GM03348 (cell line): Measurements from ENCODE around the gene B3GAT2.
A peak's percentile ranks its signal among the peaks of the same experiment; 100 is the strongest.

ENCODE experiments used
- DNase-seq: peaks from one replicate; pipeline ENCODE4 v3.0.0; 2012; ENCODE audit warnings: low spot score

B3GAT2 gene

DNA sequence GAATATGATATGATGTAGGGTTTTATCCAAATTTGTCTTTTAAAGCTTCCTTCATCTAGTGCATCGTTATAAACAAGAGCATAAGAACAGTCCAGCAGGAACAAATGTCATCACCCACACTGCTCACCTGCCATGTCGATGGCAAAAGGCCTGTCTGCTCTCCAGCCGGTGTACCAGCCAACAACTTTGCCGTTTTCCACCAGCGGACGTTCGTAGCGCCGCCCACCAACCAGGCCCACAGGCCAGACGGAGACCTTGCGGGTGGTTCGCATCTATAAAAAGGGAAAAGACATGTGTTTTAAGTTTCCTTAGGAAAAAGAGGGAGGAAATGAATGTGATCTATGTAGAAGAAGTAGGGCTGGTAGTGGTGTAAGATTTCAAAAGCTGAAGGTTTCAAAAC, 62.9 kb downstream of the B3GAT2 start:
- no peak for DNase-seq

DNA sequence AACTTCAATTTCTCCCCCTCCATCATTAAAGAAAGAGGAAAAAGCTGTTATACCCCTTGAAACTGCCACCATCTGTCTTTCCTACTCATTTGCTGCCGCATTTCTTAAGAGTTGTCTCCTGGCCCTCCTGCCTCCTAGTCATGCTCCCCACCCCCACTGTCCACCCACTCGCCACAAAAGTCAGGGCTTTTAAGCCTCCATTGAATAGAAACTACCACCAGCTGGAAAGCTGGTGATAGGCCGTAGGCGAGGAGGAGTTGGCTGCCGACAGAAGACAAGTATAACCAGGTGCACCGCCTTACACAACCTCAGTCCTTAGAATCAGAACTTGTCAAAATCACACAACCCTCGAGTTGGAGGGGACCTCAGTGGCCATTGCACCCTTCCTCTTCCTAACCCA, 67.6 kb downstream of the B3GAT2 start:
- no peak for DNase-seq

DNA sequence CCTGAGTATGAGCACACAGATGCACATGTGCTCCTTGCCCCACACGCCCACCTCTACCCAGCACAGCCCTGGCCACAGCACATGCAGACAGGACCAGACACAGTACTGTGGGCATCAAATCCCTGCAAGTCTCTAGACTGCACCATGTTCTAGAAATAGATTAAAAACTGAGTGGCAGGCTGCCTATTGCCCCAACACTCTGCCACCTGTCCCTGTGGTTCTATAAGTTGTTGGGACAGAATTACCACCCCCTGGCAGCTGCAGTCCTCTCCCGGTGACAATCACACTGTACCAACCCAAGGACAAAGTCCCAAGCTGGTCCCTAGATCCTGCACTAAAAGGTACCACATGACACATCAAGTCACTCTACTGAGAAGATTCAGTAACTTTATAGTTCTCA, 70.2 kb downstream of the B3GAT2 start:
- DNase-seq, result no peak

DNA sequence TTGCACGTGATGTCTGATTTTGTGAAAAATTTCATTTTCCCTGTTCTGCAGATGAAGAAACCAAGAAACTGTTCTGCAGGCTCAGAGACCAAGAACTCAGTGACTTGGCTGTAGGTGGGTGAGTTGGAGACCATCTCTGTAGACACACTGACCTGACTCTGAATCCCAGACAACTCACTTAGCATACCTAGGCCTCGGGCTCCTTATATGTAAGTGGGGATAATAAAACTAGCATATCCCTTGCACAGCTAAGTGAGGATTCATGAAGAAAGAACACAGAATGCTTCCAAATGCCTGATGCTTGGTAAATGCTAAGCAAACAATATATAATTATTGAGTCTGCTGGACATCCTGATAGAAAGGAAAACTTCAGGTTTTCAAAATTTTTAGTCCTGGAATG, 70.8 kb downstream of the B3GAT2 start:
- DNase-seq, result no peak

DNA sequence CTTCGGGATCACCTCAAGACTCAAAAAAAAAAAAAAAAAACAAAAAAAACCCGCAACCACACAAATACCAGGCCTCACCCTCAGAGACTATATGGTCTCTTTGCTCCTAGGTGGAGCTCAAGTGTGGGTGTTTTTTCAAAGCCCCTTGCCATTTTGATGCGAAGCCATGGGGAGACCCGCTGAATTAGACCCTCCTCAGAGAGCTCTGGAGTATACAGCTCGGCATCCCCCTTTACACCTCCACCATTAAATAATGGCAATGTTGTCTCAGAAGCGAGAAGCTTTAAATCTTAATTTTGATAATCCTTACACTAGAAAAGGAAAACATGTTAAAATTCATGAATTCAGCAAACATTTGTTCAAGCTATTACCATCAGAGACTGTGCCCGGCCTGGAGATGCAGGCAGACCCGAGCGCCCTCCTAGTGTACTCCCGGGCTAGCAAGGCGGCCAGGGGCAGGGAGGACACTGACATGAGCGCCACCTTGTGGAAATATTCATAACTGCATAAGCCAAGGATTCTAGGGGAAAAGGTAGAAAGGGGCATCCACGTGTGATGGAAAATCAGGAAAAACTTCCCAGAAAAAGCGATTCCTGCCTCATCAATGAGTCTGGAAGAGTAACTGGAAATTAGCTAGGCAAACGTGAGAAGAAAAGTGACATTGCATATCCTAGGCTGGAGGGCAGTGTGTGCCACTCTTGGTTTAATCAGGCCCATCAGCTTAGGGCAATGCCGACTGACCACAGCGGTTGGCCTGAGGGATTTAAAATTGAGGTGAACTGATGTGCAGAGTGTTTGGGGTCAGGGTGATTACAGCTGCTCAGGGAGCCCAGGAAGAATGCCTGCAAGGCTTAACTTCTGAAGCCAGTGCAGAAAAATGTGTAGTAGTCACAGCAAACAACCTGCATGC, 72.5 kb downstream of the B3GAT2 start:
- DNase-seq, result peak; percentile 92

DNA sequence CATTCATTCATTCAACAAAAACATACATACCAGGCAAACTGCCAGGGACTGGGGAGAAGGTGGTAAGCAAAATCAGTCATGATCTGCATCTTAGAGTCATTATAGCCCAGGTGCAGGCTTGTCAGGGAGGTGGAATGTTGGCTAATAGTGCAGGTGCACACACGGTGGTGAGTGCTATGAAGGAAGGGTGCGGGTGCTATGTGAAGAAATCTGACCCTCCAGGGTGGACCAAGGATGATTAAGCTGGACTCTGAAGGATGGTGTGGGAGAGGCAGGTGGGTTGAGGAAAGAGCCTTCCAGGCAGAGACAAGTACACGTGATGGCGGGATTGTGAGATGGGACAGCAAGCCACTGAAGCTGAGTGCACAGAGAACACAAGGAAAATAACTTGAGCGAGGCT, 77.4 kb downstream of the B3GAT2 start:
- DNase-seq, result no peak

DNA sequence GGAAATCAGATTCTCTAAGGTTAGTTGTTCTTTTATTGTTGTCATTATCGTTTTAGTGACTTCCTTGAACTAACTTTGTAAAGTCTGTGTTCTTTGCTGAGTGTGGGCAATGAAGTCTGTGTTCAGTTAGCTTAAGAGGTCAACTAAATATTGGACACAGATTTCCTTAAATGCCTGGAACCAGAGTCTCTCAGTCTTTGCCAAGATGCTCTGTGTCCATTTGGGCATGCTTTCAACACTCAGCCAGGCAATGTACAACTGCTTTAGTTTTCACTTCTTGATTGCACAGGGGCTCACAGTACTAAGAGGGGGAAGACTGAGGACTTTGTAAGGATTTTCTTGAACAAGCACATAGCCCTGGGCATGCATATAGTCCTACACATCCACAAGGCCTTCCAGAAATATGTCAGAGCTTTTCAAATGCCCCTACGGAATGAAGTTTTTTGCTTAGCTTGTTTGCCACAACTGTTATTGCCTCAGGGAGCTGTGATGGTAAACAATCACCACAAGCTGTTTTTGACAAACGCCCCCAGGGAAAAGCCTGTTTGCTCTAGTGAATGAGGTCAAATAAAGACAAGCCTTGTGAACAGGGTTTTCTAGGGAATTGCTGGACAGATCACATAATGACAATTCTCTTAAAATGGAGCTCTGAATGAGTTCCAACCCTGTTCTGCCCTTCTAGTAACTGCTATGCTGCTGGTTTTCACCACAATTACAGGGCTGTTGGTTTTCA, 82.5 kb downstream of the B3GAT2 start:
- no peak for DNase-seq

DNA sequence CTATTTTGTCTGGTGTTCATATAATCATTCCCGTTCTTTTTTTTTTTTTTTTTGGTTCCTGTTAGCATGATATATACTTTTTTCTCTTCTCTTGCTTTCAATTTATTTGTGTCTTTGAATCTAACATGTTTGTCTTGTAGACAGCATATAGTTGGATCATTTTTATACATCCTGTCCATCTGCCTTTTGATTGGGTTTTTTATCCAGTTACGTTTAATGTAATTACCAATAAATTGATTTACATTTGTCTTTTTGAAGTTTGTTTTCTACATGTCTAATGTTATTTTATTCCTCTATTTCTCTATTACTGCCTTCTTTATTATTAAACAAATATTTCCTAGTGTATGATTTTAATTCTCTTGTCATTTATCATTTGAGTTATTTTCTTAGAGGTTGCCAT, 84.4 kb downstream of the B3GAT2 start:
- DNase-seq, result no peak

DNA sequence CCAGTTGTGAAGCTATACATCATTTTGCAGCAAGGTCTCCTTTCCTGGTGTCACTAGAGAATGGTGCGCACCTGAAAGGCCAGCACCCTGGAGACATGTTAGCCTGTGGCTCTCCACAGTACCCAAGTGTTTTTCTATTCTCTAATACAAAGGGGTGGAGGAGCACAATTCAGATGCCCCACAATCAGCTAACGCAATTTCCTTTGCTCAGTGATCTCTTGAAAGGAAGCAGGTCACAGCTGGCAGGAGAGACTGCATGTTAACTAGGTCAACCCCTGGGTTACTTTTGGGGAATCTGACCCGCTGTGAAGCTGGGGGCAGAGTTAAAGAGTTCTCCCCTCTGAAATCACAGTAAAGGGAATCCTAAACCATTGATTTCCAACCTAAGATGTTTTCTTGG, 92.5 kb downstream of the B3GAT2 start:
- no peak for DNase-seq

DNA sequence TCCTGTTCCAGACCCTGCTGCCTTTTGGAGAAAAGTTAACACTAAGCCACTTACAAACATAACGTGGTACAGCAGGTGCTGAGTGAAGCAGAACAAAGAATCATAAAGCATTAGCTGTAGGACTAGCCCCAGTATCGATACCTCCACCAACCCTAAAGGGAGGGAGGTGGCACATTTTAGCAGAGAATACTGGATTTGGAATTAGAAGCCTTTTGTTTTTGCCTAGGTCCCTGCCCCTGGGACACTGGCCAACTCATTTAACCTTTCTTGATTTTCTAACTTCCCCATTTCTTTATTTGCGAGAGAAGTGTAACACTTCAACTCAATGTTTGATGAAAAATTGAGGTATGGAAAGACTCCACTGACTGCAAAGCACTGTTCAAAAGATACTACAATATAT, 93.5 kb downstream of the B3GAT2 start:
- DNase-seq, result no peak

DNA sequence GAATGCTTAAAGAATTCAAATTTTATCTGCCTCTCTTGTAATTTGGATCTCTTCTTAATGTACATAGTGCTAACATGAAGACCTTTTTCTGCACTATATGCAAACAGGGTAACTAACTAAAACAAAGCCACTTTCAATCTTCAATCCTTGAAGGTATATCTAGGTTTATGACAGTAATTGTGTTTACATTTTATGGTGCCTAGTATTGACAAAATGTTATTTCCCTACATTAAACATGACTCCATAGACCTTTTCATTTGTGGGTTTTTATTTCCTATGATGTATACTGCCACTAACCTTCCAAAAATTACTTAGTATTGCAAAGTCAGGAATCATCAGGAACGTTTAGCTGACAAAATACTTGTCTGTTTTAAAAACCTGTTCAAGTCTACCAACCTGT, 95.9 kb downstream of the B3GAT2 start:
- no peak for DNase-seq

DNA sequence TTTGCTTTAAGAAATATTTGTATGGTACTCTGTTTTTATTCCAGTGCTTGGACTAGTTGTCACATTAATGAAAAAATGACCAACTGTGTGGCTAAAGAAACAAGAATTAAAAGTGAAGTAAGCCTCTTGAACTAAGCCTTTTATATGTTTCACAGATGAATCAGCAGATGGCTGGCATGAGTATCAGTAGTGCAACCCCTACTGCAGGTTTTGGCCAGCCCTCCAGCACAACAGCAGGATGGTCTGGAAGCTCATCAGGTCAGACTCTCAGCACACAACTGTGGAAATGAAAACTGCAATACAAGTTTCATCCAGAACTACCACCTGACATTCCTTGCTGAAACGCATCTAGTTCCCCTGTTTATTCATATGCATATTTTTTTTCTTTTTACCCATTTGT, 96.8 kb downstream of the B3GAT2 start:
- no peak for DNase-seq

DNA sequence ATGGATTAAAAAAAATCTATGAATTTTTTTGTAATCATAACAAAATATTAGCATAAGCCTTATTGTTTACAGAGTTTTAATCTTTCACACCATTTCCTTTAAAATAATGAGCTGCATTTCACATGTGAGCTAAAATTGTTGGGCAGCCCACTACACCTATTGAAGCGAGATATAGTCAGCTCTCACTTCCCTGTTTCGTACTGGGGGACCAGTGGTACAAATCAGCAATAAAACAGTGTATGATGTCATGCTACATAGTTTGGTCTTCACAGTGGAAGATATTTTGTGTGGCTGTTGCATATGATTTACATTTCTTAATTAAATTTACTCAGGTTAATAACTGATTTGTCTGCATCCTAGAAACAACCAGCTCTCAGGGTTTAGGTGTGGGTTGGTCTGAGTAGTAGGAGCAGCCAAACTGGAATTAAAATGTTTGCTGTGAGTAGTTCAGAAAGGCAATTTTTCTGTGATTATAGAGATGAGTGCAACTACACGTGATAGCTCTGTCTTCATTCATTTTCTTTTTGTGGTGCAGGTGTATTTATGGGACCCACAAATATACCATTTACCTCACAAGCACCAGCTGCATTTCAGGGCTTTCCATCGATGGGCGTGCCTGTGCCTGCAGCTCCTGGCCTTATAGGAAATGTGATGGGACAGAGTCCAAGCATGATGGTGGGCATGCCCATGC, 99.3 kb downstream of the B3GAT2 start:
- no peak for DNase-seq

DNA sequence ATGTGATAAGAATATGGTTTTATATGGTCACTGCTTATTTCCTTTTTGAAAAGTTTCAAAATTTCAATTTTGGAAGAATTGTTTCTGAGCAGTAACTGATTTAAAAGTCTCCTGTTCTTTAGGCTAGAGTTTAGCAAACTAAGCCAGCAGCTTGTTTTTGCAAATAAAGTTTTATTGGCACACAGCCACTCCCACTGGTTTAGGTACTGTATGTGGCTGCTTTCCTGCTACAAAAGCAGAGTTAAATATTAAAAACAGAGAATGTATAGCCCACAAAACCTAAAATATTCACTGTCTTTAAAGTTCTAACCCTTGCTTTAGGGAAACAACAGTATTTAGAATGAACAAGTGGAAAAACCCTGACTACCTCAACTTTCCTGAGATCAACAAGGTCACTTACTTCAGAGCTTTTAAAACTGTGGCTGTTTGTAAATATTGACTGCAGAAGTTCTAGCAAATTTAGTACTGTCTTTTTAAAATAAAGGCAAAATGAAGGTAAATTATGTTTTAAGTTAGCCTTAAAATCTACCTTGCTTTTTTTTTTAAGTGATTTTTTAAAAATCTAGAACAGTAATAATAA, 104.1 kb downstream of the B3GAT2 start:
- DNase-seq, result no peak

DNA sequence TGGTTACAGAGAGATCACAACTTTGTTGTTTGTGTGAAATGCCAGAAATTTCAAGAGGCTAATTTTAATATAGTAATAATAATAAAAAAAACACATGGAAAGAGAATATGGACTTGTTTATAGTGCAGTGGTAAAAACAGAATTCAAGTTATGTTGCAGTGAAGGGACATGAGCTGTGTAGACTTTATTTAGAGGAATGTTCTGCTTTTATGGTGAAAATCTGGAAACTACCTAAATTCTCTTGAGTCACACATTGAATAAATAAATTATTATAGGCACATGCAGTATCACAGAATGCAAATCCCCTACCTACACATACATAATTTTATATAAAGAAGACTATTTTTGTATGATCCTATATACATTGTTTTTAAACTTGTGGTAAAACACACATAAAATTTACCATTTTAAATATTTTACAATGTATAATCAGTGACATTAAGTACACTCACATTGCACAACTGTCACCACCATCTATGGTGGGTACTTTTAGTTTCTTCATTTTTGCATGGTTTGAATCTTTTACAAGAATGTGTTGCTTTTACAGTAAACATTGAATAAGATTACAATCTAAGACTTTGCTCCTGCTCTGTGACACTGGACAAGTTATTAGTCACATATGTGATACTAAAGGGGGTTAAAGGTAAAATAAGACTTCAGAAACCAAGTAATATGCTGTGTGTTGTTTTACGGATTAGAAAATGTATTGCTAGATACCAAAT, 107.4 kb downstream of the B3GAT2 start:
- no peak for DNase-seq

DNA sequence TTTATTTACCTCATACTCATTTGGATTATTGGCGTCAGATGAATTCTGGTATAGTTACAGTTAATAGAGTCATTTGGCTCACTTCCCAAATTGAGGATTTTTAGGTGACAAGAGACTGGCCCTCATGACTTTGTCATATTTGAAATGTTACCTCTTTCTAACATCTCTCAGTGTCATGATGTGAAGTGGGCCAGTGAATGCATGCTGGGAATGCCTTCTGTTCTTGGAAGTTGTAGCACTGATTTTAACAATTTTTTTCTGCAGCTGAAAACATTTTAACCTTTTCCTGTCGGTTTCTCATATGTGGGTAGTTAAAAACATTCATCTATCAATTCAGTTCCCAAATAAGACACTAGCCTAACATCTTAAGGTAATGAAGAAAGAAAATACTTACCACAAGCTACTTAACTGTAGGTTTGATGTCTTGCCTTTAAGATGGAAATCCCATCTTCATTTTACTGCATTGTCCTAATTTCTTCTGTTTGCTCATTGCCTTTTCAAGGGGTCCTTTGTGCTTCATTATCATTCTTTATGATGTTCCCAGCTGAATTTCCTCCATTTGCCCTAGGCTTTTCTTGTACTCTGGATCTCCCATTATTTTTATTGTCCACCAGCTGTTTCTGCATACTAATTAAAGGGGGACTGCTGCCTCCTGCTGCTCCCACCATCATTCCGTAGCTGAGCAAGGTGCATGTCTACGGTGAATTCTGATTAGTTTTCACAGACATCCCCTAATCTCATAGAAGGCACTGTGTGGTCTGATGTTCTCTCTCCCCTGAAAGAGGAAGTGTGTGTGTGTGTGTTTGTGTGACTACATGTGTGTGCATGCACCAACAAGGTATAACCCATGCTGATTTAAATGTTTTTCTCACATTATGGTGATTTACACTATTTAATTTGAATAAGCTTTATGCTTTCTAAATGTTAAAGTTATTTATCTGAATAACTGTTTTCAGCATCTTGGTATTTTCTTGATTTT, 109.5 kb downstream of the B3GAT2 start:
- no peak for DNase-seq

DNA sequence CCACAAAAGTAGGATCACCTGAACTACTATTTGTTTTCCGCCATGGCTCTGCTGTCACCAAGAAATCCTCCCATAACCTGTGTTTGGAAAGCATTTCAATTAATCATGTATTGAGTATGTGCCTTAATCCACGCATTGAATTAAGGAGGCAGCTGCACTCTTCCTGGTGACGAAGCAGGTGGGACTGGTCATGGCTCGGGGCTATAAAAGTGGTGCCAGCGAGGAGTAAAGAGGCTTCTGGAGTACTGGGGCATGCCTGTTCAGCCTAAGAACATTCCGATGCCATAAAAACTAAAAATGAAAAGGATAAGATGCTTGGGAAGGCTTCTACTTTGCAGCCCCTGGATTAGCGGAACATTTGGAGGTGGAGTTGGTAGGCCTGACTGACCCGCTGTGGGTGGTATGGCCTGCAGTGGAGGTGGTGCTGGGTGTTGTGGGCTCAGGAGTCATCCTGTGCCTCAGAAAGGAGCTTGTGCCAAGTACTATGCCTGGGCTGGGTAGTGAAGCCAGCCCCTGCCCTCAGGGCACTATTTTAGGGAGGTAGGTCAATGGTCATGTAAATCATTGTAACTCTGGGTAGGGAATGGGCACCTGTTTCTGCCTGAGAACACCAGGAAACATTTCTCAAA, 110.5 kb downstream of the B3GAT2 start:
- DNase-seq, result no peak

DNA sequence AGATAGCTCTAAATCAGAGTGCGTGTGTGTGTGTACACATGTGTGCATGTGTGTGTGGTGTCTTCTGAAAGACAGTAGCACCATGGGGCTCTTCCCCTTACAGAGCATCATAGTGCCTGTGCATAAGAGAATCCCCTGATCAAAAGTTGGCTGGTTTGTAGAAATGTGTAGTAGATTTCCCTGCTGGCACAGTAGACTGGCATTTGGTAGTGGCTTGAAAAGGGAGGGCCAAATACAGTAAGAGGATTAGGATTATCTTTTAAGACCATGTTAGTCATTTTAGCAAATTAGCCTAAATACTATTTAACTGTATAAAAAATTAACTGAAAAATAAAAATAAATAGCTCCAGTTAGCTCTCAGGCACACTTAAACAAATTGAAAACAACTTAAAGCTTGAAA, 112.6 kb downstream of the B3GAT2 start:
- DNase-seq, result no peak

DNA sequence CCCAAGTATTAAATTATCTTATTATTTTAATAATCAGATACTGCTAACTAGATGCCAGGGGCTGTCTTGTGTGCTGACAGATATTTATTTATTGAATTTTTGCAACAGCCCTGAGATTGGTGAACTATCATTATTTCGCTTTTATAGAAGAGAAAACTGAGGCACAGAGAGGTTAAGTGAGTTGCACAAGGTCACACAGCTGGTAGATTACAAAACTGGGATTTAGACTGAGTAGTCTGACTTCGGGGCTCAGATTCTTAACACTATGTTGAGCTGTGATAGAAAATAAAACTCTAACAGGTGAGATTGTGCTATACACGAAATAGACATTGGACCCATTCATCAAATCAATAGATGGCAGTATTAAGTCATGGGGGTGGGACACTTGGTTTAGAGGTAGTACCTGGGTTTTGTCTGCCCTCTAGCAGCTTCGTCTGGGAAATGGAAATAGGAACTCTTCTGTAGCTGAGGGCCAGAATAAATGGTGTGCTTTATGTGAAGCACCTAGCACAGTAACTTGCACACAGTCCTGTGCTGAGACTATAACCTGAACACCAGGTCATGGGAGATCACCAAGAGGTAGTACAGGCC, 113.4 kb downstream of the B3GAT2 start:
- no peak for DNase-seq

DNA sequence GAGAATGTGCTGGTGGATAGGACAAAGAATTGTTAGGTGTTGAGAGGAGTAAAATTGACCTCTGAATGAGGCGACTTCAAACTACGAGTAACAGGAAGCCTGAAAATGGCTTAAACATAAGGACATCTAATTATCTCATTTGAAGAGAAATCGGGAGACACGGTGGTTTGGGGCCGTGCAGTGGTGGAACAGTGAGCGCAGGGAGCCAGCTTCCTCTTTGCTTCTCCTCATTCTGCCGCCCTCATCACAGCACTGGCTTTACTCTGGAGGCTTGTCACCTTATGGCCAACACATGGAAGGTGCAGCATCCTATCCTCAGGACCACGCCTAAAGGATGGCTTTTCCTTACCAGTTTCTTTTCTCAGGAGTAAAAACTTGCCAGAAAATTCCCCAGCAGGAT, 114.3 kb downstream of the B3GAT2 start:
- DNase-seq, result no peak
